A549 (cell line): ENCODE measurements around the gene C1QTNF4.

Experiments
- CBX8 ChIP-seq: fragments of 200-600 bp; sonication (generic); IDR thresholded peaks from 2 replicates; pipeline ENCODE4 v1.6.1; 2016
- CEBPB ChIP-seq, 2 experiments: fragments of >200 bp in 1 of 2; sonication (Bioruptor Twin) in 1 of 2; formaldehyde crosslinking in 1 of 2; IDR thresholded peaks; 2 replicates each; pipeline ENCODE4 v1.6.1; 2012 to 2016
- EP300 ChIP-seq, 2 experiments: fragments of >200 bp; sonication (Bioruptor Twin); formaldehyde crosslinking; IDR thresholded peaks; 2 replicates in 1 of 2; 3 replicates in 1 of 2; pipeline ENCODE4 v1.6.1; 2016 to 2017
- KDM1A ChIP-seq: fragments of 200-600 bp; sonication (generic); IDR thresholded peaks from 2 replicates; pipeline ENCODE4 v1.6.1; 2016; ENCODE audit warnings: low read depth, mild to moderate bottlenecking
- KDM5A ChIP-seq: fragments of 200-600 bp; sonication (generic); IDR thresholded peaks from 2 replicates; pipeline ENCODE4 v1.6.1; 2016; ENCODE audit warnings: antibody characterized with exemption, mild to moderate bottlenecking
- MAZ ChIP-seq: fragments of 150-350 bp; IDR thresholded peaks from 2 replicates; pipeline ENCODE4 v1.6.1; 2014; ENCODE audit warnings: antibody characterized with exemption, low read depth, low read length, borderline replicate concordance
- PHF8 ChIP-seq: fragments of 200-600 bp; sonication (generic); IDR thresholded peaks from 2 replicates; pipeline ENCODE4 v1.6.1; 2016; ENCODE audit warnings: low read depth, mild to moderate bottlenecking, antibody characterized with exemption, moderate library complexity, borderline replicate concordance
- POLR2A ChIP-seq: IDR thresholded peaks from 2 replicates; pipeline ENCODE4 v1.6.1; 2012; ENCODE audit warnings: mild to moderate bottlenecking, low read length
- SREBF2 ChIP-seq: fragments of 450-650 bp; IDR thresholded peaks from 2 replicates; pipeline ENCODE4 v1.6.1; 2014; ENCODE audit warnings: mild to moderate bottlenecking, moderate library complexity
- TP53 ChIP-seq: fragments of 250-450 bp; sonication (Bioruptor Pico); IDR thresholded peaks from 2 replicates; pipeline ENCODE4 v1.5.0; 2021; ENCODE audit warnings: mild to moderate bottlenecking, moderate library complexity
- TF ChIP-seq, protein P1 (sequence below): fragments of >200 bp; sonication (Bioruptor Twin); formaldehyde crosslinking; IDR thresholded peaks from 3 replicates; pipeline ENCODE4 v1.5.1; 2016
- TF ChIP-seq, protein P2 (sequence below): IDR thresholded peaks from 2 replicates; pipeline ENCODE4 v1.6.1; 2012; ENCODE audit warnings: low read depth, borderline replicate concordance
- TF ChIP-seq, protein P3 (sequence below): fragments of 450-650 bp; IDR thresholded peaks from 2 replicates; pipeline ENCODE4 v1.6.1; 2014; ENCODE audit warnings: antibody characterized with exemption
- TF ChIP-seq, protein P4 (sequence below): IDR thresholded peaks from 2 replicates; pipeline ENCODE4 v1.6.1; 2012

DNA sequence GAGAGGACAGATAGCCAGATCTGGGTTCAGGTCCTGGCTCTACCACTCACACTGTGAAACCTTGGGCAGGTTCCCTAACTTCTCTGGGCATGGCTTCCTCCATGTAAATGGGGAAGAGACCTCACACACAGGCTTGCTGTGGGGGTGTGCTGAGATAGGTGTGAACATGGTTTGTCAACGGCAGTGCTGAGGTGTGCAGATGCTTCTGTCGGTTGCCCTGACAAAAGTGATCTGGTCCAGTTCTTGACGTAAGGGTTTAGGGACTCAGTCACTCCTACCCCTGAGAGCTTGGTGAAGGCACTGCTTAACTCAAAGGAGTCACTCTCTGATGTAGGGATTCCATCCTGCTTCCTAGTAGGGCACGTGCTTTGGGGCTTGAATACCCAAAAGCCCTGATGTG is 2.0 kb downstream of the C1QTNF4 start:
- TF ChIP-seq KDM5A, result no peak
- TF ChIP-seq, protein P1, sequence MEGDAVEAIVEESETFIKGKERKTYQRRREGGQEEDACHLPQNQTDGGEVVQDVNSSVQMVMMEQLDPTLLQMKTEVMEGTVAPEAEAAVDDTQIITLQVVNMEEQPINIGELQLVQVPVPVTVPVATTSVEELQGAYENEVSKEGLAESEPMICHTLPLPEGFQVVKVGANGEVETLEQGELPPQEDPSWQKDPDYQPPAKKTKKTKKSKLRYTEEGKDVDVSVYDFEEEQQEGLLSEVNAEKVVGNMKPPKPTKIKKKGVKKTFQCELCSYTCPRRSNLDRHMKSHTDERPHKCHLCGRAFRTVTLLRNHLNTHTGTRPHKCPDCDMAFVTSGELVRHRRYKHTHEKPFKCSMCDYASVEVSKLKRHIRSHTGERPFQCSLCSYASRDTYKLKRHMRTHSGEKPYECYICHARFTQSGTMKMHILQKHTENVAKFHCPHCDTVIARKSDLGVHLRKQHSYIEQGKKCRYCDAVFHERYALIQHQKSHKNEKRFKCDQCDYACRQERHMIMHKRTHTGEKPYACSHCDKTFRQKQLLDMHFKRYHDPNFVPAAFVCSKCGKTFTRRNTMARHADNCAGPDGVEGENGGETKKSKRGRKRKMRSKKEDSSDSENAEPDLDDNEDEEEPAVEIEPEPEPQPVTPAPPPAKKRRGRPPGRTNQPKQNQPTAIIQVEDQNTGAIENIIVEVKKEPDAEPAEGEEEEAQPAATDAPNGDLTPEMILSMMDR, result no peak
- TF ChIP-seq KDM1A, result no peak
- no peak for TF ChIP-seq CBX8
- no peak for TF ChIP-seq PHF8
- TF ChIP-seq, protein P2, sequence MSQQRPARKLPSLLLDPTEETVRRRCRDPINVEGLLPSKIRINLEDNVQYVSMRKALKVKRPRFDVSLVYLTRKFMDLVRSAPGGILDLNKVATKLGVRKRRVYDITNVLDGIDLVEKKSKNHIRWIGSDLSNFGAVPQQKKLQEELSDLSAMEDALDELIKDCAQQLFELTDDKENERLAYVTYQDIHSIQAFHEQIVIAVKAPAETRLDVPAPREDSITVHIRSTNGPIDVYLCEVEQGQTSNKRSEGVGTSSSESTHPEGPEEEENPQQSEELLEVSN, result no peak
- TF ChIP-seq CEBPB (IDR thresholded peaks at IDR 0.05), result no peak
- TF ChIP-seq, protein P3, sequence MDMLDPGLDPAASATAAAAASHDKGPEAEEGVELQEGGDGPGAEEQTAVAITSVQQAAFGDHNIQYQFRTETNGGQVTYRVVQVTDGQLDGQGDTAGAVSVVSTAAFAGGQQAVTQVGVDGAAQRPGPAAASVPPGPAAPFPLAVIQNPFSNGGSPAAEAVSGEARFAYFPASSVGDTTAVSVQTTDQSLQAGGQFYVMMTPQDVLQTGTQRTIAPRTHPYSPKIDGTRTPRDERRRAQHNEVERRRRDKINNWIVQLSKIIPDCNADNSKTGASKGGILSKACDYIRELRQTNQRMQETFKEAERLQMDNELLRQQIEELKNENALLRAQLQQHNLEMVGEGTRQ, result no peak
- no peak for TF ChIP-seq MAZ
- TF ChIP-seq TP53 (CRISPR knock-in tag), result no peak
- TF ChIP-seq POLR2A, result no peak
- TF ChIP-seq, protein P4, sequence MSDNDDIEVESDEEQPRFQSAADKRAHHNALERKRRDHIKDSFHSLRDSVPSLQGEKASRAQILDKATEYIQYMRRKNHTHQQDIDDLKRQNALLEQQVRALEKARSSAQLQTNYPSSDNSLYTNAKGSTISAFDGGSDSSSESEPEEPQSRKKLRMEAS, result no peak
- no peak for TF ChIP-seq EP300 (IDR thresholded peaks at IDR 0.05)
- TF ChIP-seq SREBF2, result no peak
